HG03060 (cell line): Measurements from ENCODE around the gene TXNRD2.
"Not testable (repeated sequence)": the region's sequence is repeated elsewhere in the genome, so short reads cannot be mapped to it uniquely, and the experiment has no call there.

Source experiments
- ATAC-seq: cut with Tn5 transposase; IDR thresholded peaks from one replicate; pipeline ENCODE4 v1.9.1; 2021; ENCODE audit warnings: low read depth, moderate number of reproducible peaks; ENCODE audit not compliant: unreplicated experiment

Gene TXNRD2

DNA sequence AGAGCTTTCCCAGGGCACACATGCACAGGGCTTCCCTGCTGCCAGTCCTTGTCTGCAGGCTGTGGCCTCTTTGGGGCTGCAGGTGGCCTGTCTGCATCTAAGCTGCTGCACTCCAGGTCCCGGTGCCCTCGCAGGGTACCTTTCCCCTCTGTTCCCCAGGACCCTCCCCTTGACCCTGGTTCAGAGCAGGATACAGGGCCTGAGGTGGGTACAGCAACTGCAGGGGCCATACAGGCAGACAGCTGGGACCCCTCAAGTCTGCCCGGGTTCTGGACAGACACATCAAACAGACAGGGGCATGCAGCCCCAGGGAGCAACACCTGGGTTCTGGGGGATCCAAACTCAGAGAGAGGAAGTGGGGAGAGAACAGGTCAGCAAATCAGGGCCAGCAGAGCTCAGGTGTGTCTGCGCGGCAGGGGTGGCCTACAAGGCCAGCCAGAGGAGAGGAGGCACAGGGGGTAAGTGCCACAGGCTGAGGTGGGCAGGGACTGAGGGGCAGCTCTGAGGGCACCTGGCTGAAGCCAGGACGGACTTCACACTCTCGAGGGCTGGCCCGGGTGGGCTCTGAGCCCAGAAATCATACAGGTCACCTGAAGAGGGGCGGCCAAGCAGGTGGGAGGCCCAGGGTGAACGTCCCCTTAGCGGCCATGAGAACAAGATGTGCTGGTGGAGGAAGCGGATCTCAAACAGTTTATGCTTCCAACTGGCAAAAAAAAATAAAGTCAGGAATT lies 29.9 kb downstream of the TXNRD2 start:
- no peak for ATAC-seq

DNA sequence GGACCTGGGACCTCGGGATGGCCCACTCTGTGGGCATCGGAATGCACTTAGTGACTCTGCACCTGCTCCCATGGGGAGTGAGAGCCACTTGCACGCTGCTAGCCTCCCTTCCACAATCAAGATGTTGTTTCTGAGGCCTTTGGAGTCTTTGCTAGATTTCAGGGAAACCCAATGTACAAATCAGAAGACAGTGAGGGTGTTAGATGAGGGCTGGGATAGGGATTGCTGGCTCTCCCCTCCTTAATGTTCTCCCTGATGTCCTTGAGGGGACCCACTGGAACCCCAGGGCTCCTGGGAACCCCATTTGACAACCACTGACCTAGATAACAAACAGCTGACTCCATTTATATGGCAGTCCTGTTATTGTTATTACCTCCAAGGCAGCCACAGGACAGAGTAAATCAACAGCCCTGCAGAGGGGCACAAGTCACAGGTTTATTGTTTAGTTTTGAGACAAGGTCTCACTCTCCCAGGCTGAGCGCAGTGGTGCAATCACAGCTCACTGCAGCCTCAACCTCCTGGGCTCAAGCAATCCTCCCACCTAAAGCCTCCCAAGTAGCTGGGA lies 31.4 kb downstream of the TXNRD2 start:
- ATAC-seq: no peak

DNA sequence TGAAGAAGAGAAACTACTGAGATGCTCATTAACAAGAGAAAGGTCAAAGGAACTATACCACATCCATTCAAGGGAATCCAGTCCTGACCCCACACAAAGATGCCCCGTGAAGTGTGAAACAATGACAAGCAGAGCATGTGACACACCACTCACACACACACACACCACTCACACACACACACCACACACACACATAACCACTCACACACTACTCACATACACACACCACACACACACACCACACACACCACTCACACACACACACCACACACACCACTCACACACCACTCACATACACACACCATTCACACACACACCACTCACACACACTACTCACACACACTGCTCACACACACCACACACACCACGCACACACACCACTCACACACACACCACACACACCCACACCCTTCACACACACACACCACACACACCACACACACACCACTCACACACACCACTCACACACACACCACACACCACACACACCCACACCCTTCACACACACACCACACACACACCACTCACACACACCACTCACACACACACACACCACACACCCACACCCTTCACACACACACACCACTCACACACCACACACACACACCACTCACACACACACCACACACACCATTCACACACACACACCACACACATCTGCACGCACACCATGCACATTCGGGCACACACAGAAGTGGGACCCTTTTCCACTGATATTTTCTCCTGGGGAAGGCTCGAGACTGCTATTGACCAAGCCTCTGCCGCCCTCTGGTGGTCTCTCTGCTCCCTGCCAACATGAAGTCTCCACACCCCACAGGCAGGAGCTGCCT lies 32.1 kb downstream of the TXNRD2 start:
- no peak for ATAC-seq

DNA sequence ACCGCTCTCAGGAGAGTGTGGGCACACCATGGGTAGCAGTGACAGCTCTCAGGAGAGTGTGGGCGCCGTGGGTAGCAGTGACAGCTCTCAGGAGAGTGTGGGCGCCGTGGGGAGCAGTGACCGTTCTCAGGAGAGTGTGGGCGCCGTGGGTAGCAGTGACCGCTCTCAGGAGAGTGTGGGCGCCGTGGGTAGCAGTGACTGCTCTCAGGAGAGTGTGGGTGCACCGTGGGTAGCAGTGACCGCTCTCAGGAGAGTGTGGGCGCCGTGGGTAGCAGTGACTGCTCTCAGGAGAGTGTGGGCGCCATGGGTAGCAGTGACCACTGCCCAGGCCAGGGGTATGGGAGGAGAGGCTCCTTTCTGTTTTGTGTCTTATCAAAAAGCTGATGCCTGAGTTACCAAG lies 33.7 kb downstream of the TXNRD2 start:
- ATAC-seq: not testable (repeated sequence)

DNA sequence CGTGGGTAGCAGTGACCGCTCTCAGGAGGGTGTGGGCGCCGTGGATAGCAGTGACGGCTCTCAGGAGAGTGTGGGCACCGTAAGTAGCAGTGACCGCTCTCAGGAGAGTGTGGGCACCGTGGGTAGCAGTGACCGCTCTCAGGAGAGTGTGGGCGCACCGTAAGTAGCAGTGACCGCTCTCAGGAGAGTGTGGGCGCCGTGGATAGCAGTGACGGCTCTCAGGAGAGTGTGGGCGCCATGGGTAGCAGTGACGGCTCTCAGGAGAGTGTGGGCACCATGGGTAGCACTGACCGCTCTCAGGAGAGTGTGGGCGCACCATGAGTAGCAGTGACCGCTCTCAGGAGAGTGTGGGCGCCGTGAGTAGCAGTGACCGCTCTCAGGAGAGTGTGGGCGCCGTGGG lies 34.8 kb downstream of the TXNRD2 start:
- ATAC-seq: not testable (repeated sequence)

DNA sequence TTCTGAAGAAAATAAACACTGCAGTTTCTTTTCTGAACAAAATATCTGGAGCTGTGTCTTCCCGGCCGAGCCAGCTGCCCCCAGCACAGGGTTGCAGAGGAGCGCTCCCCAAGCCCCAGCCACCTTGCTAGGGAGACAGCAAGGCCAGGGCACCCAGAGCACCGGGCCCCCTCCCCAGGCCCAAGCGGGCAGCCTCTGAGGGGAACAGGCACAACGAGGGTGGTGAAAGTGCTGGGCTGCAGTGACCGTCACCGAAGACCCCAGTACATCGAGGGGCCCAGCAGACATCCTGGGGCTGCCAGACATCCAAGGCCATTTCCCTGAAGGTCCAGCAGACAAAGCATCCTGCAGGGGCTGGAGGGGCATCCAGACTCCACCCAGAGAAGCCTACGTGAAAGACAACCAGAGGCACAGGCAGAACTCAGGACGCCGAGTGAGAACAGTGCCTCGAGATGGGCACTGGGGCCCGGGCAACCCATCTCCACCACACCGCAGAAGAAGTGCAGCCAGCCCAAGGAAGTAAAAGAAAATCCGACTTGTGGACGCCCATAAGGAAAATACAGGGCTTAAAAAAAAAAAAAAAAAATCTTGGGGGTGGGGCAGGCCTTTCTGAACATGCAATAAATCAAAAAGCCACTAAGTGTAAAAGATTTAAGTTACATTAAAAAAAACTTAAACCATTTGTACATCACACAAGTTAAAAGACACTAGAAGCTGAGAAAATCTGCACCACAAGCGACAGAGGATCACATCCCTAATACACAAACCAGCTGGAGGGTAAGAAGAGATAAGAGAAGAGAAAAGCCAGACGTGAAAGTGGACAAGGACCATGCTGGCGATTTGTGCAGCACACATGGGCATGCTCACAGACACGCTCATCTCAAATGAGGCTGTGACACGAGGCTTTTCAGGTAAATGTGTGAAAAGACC lies 36.0 kb downstream of the TXNRD2 start:
- no peak for ATAC-seq

DNA sequence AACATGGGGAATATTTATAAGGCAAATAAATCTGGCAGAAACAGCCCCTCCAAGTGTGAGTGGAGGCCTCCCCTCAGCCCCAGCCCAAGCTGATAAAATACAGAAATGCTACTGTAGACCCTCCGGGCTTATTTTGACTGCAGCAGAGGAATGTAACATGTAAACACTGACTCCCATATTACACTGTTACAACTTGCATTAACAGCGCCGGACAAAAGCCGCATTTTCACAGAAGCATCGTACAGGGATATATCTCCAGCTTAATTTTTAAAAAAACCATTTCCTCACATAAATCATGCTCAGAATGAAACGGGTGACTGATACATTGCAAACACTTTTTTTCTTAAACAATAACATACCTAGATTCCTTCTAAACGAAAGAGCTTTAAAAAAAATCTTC lies 36.7 kb downstream of the TXNRD2 start:
- no peak for ATAC-seq

DNA sequence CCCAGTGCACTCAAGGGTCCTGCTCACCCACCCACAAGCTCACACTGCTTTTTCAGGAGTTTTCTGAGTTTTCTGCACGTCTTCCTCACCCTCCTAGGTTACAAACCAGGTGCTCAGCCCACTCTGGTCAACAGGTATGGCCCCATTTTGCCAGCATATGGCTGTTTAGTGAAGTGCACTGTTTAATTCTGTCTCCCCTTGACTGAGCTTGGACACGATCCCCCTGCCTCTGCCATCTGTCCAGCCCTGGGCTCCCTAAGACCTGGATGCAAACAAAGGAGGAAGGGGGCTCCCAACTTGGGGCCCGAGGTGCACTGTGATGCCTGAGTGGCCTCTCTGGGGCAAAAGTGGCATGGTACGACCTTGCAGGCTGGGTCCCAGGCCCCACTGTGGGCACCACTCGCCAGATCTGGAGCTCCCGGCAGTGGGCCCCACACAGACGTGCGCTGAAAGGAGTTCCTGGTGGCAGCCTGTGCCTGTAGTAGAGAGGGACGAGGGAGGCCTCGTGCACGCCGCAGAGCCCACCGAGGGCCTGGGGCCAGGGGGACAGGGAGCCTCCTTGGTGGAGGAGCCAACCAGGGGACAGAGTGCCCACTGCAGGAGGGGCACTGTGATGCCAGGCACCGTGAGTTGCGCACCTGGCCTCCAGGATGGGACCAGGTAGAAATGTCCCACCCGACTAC lies 37.3 kb downstream of the TXNRD2 start:
- ATAC-seq: no peak

DNA sequence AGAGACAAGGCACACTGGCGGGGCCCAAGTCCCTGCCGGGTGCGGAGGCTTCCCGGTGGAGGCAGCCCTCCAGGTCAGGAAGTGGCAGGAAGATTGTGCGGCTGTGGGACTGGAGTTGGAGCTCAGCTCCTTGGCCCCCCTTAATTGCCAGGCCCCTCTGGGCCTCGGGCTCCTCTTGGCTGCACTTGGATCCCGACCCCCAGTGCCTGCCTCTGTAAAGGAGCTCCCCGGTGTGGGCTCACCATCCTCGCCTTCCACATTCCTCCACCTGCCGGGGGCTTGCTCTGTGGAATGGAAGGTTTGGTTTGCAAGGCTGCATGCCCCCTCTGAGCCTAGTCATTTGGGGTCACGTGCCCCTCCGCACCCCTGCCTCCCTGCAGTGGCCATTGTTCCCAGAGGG lies 38.1 kb downstream of the TXNRD2 start:
- ATAC-seq: no peak

DNA sequence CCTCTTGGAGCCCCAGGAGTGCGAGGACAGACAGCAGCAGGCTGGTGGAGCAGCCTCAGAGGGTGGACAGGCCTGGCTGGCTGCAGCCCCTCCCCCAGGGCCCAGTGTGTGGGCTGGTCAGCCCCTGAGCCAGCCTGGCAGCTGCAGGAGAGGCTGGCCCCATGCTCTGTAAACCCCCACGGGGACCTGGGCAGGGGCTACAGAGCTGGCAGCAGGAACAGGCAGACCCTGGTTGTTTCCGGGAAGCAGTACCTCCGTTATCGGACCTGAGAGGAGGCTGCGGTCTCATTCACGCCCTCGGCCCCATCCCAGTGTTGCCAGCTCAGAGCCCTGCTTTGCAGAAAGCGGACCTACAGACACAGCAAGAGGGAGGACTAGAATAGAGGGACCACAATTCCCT lies 38.6 kb downstream of the TXNRD2 start:
- ATAC-seq: no peak

DNA sequence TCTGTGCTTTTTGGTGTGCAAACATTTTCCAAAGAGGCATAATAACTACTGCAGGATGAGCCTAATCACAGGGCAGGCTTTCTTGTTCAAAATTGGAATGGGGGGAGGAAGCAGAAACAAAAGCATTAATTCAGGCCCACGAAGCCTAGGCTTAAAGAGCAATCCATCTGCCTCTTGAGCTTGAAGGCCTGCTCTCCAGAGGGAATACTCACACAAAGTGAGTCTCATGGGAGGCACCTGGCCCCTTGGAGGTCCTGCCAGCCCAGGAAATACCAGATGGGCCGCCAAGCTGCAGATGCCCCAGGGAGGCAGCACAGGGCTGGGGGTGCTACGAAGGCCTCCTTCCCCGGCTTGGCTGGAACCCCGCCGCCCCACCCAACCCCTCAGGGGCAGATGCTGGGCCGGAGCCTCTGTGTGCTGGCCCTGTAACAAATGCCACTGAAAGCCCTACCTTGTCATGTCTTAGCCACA lies 39.3 kb downstream of the TXNRD2 start:
- ATAC-seq: no peak

DNA sequence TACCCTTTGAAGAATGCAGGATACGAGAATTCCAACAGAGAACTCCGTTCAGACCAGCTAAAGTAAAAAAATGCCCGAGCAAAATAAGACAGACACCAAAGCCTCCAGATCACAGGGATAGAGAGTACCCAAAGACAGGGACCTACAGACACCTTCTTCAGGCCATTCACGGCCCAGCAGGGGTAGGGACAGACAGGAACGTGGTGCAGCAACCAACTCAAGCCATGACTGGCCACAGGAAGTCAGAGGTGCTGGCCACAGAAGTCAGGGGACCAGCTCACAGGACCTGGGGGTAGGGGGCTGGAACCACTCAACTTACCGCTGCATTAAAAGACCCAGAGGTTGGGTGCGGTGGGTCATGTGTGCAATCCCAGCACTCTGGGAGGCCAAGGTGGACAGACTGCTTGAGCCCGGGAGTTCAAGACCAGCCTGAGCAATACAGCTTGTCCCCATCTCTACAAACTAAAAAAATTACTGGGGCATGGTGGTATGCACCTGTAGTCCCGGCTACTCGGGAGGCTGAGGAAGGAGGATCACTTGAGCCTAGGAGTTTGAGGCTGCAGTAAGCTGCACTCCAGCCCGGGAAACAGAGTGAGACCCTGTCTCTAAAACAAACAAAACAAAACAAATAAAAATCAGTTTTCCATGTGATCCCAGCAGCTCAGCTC lies 39.9 kb downstream of the TXNRD2 start:
- ATAC-seq: no peak

DNA sequence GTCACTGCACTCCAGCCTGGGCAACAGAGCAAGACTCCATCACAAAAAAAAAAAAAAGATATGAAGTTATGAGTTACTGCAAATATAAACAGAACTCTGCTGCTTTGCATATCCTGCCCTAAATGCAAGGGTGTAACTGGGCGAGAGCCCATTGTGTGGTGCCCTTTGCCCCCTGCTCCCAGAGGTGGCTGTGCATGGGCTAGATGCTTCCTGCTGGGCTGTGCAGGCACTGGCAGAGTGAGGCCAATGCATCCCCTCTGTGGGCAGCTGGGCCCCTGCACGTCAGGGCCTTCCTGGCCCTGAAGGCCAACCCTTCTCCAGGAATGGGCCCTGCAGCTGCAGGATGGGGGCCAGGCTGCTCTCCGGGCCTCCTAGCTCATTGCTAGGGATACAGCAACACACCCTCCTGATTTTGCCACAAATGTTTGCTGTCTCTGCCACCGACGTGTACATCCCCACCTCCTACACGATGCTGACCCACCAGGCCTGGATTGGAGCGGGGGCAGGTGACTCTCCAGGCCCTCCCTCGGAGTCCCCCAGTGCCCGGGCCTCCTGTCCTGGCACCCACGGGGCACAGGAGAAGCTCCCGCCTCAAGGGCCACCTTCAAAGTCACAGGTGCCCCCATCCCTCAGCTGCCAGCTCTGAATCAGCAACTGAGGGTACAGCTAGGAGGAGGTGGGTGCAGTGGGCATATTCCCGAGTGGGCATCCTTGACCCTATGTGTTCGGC lies 40.7 kb downstream of the TXNRD2 start:
- ATAC-seq: no peak

DNA sequence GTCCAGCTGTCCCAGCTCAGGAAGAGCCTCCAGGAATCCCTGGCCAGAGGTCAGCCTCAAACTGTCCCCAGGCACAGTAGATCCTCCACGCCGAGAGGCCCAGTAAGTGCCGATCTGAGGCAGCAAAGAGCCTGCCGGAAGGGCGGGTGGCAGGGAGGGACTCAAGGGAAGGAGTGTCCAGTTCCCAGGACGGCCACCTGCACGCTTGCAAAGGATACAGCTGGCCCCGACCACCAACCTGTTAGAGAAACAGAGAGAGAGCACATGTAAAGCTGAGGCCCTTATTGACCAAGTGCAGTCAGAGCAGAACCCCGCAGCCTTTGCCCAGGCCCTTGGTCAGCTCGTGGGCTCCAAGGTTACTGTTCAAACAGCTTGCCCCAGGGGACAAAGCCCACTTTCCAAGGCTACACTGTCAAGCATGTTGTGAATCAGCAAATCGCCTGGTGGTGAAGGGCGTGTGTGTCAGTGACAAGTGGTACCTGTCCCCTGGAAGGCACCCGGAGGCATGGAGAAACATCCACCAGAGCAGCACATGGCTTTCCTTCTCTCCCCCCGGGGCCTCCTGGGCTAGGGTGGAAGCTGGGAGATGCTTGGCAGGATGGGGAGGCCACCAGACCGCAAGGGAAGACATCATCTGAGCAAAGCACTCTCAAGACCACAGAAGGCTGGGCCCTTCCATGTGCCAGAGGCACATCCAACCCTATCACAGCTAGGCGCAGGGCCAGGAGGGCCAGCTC lies 42.6 kb downstream of the TXNRD2 start:
- ATAC-seq: no peak

DNA sequence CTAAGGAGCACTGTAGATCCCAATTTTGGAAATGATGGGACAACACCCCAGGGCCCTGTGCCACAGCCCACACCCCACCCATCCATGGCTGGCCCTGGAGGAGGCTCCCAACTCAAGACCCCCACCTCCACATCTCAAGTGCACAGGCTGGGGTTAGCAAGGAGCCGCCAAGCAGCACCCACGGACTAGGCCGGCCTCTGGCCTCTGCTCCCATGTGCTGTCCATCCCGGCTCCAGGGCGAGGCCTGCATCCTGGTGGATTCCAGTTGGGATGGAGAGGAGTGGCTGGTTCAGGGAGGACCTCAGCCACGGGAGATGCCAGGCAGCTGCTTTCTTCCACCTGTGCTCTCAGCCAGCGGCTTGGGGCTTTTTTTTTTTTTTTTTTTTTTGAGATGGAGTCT lies 43.5 kb downstream of the TXNRD2 start:
- ATAC-seq: no peak

DNA sequence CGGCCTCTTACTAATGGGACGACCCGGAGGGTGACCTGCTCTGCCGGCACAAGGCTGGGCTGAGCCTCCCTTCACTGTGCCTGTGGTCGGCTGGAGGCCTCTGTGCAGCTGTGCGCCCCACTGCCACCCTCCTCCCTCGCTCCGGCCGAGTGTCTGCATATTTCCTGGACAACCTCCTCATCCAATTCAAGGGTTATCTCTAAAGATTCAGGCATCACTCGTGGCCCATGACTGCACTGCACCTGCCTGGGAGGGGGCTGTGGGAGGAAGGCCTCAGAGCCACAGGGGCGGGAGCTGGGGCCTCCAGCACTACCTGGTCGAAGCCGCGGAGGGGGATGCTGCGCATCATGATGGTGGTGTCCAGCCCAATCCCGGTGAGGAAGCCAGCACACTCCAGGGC lies 43.9 kb downstream of the TXNRD2 start:
- ATAC-seq: no peak

DNA sequence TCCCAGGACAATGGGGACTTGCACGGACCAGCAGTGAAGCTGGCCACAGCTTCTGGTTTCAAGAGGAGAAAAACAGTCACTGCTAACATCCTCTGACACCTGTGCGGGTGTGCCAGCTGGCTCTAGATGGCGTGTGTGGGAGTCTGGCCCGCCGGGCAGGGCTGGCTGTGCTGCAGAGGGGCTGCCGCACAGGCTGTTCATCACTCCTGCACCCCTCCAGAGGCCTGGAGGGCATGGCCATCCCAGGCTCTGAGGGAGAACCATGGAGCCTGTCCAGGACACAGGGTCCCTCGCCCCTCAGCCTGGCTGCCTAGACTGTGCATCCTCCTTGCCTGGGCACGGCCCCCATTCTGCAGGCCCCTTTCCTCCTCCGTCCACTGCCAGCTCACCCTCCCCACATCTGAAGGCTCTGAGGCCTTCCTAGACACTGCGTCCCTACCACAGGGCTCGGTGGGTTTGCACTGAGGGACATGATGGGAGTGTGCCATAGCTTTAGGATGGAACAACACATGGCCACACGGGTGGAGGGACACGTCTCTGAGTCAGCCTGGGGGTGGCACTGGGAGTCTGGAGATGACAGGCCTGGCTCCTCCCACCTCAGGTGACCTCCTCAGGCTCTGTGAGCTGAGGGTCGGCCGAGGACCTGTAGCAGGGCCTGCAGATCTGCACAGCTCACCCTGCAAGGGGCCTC lies 44.8 kb downstream of the TXNRD2 start:
- no peak for ATAC-seq
